Panc1 (cell line): ENCODE data around the gene COL3A1.

Source experiments
- CTCF ChIP-seq: fragments of 450-650 bp; IDR thresholded peaks from 2 replicates; pipeline ENCODE4 v1.5.1; 2017; ENCODE audit warnings: mild to moderate bottlenecking
- REST ChIP-seq, 2 experiments: IDR thresholded peaks; 2 replicates each; pipeline ENCODE4 v1.6.1; 2011 to 2012; ENCODE audit warnings: low read depth in 2 of 2, control low read depth in 1 of 2, low read length in 1 of 2, mild to moderate bottlenecking in 1 of 2, moderate library complexity in 1 of 2; ENCODE audit not compliant: insufficient read depth in 1 of 2

GRCh38 chr2:189046320-189046719, 72.1 kb downstream of the COL3A1 start:
- TF ChIP-seq REST (IDR thresholded peaks at IDR 0.05; ENCODE audit: insufficient read depth in 1 of 2, low read depth in 2 of 2, low read length in 1 of 2) (no peak), CTCF (no peak)
